ENCODE results near the gene FAM24B.

GRCh38 chr10:122879339-122880273, at the start of gene FAM24B:
- no peak for TF ChIP-seq EP300 (conservative IDR thresholded peaks at IDR 0.05; ENCODE audit: poor library complexity, severe bottlenecking)
- no peak for TF ChIP-seq EZH2 (IDR thresholded peaks at IDR 0.05; ENCODE audit: borderline replicate concordance, insufficient read depth, low read length, poor library complexity, severe bottlenecking)
- no peak for TF ChIP-seq RAD21 (conservative IDR thresholded peaks at IDR 0.05)
- no peak for TF ChIP-seq CTCF (IDR thresholded peaks at IDR 0.05; ENCODE audit: poor library complexity, severe bottlenecking)
- TF ChIP-seq, protein P1, sequence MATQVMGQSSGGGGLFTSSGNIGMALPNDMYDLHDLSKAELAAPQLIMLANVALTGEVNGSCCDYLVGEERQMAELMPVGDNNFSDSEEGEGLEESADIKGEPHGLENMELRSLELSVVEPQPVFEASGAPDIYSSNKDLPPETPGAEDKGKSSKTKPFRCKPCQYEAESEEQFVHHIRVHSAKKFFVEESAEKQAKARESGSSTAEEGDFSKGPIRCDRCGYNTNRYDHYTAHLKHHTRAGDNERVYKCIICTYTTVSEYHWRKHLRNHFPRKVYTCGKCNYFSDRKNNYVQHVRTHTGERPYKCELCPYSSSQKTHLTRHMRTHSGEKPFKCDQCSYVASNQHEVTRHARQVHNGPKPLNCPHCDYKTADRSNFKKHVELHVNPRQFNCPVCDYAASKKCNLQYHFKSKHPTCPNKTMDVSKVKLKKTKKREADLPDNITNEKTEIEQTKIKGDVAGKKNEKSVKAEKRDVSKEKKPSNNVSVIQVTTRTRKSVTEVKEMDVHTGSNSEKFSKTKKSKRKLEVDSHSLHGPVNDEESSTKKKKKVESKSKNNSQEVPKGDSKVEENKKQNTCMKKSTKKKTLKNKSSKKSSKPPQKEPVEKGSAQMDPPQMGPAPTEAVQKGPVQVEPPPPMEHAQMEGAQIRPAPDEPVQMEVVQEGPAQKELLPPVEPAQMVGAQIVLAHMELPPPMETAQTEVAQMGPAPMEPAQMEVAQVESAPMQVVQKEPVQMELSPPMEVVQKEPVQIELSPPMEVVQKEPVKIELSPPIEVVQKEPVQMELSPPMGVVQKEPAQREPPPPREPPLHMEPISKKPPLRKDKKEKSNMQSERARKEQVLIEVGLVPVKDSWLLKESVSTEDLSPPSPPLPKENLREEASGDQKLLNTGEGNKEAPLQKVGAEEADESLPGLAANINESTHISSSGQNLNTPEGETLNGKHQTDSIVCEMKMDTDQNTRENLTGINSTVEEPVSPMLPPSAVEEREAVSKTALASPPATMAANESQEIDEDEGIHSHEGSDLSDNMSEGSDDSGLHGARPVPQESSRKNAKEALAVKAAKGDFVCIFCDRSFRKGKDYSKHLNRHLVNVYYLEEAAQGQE (IDR thresholded peaks at IDR 0.05; ENCODE audit: borderline replicate concordance) = no peak
- no peak for TF ChIP-seq SMC3 (conservative IDR thresholded peaks at IDR 0.05; ENCODE audit: poor library complexity)
- no peak for TF ChIP-seq TAF1 (IDR thresholded peaks at IDR 0.05; ENCODE audit: low read depth)
- TF ChIP-seq POLR2AphosphoS5 (IDR thresholded peaks at IDR 0.05) = no peak

Data from neural cell (in vitro differentiated cells).